ENCODE measurements around the gene MED15. TPM values are rescaled to one million over a fixed set of nuclear protein-coding genes. Genes with fewer than 3 reads are reported as not detected.

MED15 gene
- total and polyA plus RNA-seq, 2 of the 8 experiments (the other 6 are each of a cell fraction or from before 2014, with no cell fraction given): 28.3 to 57.1 TPM

GRCh38 chr22:20634560-20635226 is 127.3 kb downstream of the MED15 start:
- H3K56ac ChIP-seq (replicated peaks; ENCODE audit: insufficient read length, low read depth, low read length): no peak overlapping the region
- H3K79me2 ChIP-seq (ENCODE audit: control insufficient read depth in 1 of 2, insufficient read depth in 2 of 2, low read length in 2 of 2): no peaks in the 10 kb centered on the region
- no peak overlapping the region for H3K4ac ChIP-seq (replicated peaks; ENCODE audit: insufficient read length, low read depth, low read length)
- H3K23me2 ChIP-seq (ENCODE audit: low read depth, low read length): no peaks in the 10 kb centered on the region
- H2BK12ac ChIP-seq (ENCODE audit: low read depth, low read length): no peak overlapping the region
- no peak overlapping the region for H2BK15ac ChIP-seq (ENCODE audit: low read length)
- no peak overlapping the region for H3K9ac ChIP-seq (replicated peaks in 1 of 4; ENCODE audit: extremely low read depth in 1 of 4, low read depth in 3 of 4, low read length in 3 of 4)
- WGBS, 2 experiments (ENCODE audit: extremely low coverage in 1 of 2, insufficient coverage in 1 of 2, insufficient read length in 1 of 2, insufficient replicate concordance in 2 of 2, low coverage in 1 of 2, low lambda C conversion rate in 2 of 2, missing lambda C conversion rate in 1 of 2): 82% methylated on average over 9 of the region's 9 CpGs; no CpG with 5 or more reads in 1 of the 2 experiments
- no peak overlapping the region for H2AFZ ChIP-seq (ENCODE audit: low read length)
- H3K4me1 ChIP-seq (replicated peaks in 1 of 4; ENCODE audit: control insufficient read depth in 3 of 4, insufficient read depth in 4 of 4, low read length in 3 of 4): no peaks in the 10 kb centered on the region
- no peaks in the 10 kb centered on the region for H3K79me1 ChIP-seq (ENCODE audit: low read depth, low read length)
- H3K36me3 ChIP-seq (ENCODE audit: control insufficient read depth in 2 of 4, insufficient read depth in 4 of 4, low read length in 3 of 4): no peaks in the 10 kb centered on the region
- no peak overlapping the region for H3K4me2 ChIP-seq (ENCODE audit: insufficient read depth in 1 of 2, low read depth in 2 of 2, low read length in 2 of 2)
- H2BK5ac ChIP-seq (ENCODE audit: low read depth, low read length): no peak overlapping the region
- no peaks in the 10 kb centered on the region for H3K27me3 ChIP-seq (replicated peaks in 1 of 4; ENCODE audit: control insufficient read depth in 3 of 4, extremely low read depth in 1 of 4, insufficient read depth in 3 of 4, low read length in 3 of 4)
- DNase-seq (ENCODE audit: low read depth in 1 of 2, low spot score in 2 of 2): no peak
- no peak overlapping the region for H3K14ac ChIP-seq (ENCODE audit: insufficient read length)
- H3K27ac ChIP-seq (ENCODE audit: low read depth, low read length): no peak overlapping the region
- no peaks in the 10 kb centered on the region for H3K9me3 ChIP-seq (ENCODE audit: insufficient read depth in 2 of 2, low read depth in 1 of 2, low read length in 1 of 2)
- ChIA-PET POLR2A (ENCODE audit: partially characterized antibody) (interaction anchor here (0.6 kb wide), 2 partner anchors 14 to 16 kb away, joined by 3 read pairs; no protein-coding TSS in a partner anchor), CTCF (ENCODE audit: partially characterized antibody) (interaction anchor here (0.8 to 2.0 kb wide), 6 partner anchors 13 to 70 kb away, joined by 3 to 5 read pairs (median 4); no protein-coding TSS in a partner anchor)
- no peak overlapping the region for H2AK5ac ChIP-seq (ENCODE audit: low read depth, low read length)
- no peak overlapping the region for H2BK20ac ChIP-seq (ENCODE audit: low read length)
- no peak overlapping the region for H4K5ac ChIP-seq (ENCODE audit: insufficient read length, low read depth, low read length)
- H4K20me1 ChIP-seq (replicated peaks in 1 of 2; ENCODE audit: control insufficient read depth in 1 of 2, insufficient read depth in 2 of 2, low read length in 2 of 2): no peaks in the 10 kb centered on the region
- no peak overlapping the region for H3K4me3 ChIP-seq (ENCODE audit: extremely low read depth in 1 of 4, insufficient read depth in 2 of 4, low read depth in 3 of 4, low read length in 4 of 4)
- H3K18ac ChIP-seq (ENCODE audit: extremely low read depth, low read length): no peak overlapping the region
- H2BK120ac ChIP-seq (replicated peaks; ENCODE audit: low read depth, low read length): no peak overlapping the region
- H3K23ac ChIP-seq (ENCODE audit: insufficient read length): no peak overlapping the region
- H4K8ac ChIP-seq (ENCODE audit: extremely low read depth, insufficient read depth, low read length): no peak overlapping the region
- no peak overlapping the region for H4K91ac ChIP-seq (replicated peaks; ENCODE audit: insufficient read length, low read length)
- FAIRE-seq: no peak
- TF ChIP-seq ASH2L (IDR thresholded peaks at IDR 0.05; ENCODE audit: low read length) (no peak), ATF2 (IDR thresholded peaks at IDR 0.05; ENCODE audit: low read length) (no peak), JUN (IDR thresholded peaks at IDR 0.05; ENCODE audit: low read depth, low read length) (no peak), EZH2 (IDR thresholded peaks at IDR 0.05; ENCODE audit: low read depth, low read length, severe bottlenecking) (no peak), CTCF (IDR thresholded peaks at IDR 0.05; ENCODE audit: control extremely low read depth in 1 of 3, insufficient read depth in 1 of 3, low read depth in 1 of 3, low read length in 3 of 3) (no peak), TAF1 (IDR thresholded peaks at IDR 0.05; ENCODE audit: low read depth, low read length) (no peak), CEBPB (IDR thresholded peaks at IDR 0.05; ENCODE audit: low read depth, low read length) (no peak), TCF12 (IDR thresholded peaks at IDR 0.05; ENCODE audit: low read depth, low read length) (no peak)

Measured in H1 (cell line).